Gastrocnemius medialis (tissue), 4 donors: Measurements from ENCODE around the gene SLC22A9.

Experiments used
- POLR2A ChIP-seq, 2 donors: fragments of 450-650 bp; IDR thresholded peaks; one replicate each; pipeline ENCODE4 v1.6.1; 2017; ENCODE audit warnings: antibody characterized with exemption in 2 of 2, mild to moderate bottlenecking in 2 of 2, moderate library complexity in 2 of 2
- TF ChIP-seq, protein P1 (sequence below), 5 experiments: fragments of 450-650 bp in 3 of 5; fragments of 200-600 bp in 2 of 5; sonication (generic) in 2 of 5; IDR thresholded peaks in 4 of 5; conservative IDR thresholded peaks in 1 of 5; 1 replicate in 4 of 5; 2 replicates in 1 of 5; pipeline ENCODE4 v1.5.1; 2016 to 2019; ENCODE audit warnings: antibody characterized with exemption in 5 of 5, mild to moderate bottlenecking in 3 of 5, moderate library complexity in 3 of 5

DNA sequence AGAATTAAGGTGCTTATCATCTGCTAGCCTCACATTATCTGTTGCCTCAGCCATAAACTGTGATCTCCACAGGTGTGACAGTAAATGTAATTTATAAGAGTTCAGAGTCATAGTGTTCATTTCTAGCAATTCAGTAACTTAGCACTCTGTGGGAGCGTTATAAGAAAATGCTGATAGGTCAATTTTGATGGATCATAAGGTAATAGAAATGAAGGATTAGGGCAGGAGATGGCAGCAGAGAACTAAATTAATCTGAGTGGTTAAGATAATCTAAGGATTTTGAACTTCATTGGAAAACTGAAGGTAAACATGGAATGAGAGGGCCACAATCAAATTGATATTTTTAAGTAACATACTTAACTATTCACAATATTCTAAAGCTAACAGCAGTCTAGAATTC, 26.5 kb upstream of the SLC22A9 start:
- TF ChIP-seq, protein P1, sequence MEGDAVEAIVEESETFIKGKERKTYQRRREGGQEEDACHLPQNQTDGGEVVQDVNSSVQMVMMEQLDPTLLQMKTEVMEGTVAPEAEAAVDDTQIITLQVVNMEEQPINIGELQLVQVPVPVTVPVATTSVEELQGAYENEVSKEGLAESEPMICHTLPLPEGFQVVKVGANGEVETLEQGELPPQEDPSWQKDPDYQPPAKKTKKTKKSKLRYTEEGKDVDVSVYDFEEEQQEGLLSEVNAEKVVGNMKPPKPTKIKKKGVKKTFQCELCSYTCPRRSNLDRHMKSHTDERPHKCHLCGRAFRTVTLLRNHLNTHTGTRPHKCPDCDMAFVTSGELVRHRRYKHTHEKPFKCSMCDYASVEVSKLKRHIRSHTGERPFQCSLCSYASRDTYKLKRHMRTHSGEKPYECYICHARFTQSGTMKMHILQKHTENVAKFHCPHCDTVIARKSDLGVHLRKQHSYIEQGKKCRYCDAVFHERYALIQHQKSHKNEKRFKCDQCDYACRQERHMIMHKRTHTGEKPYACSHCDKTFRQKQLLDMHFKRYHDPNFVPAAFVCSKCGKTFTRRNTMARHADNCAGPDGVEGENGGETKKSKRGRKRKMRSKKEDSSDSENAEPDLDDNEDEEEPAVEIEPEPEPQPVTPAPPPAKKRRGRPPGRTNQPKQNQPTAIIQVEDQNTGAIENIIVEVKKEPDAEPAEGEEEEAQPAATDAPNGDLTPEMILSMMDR (IDR thresholded peaks at IDR 0.05 in 4 of 5, conservative IDR thresholded peaks at IDR 0.05 in 1 of 5) = no peak
- no peak for TF ChIP-seq POLR2A (IDR thresholded peaks at IDR 0.05)
